NCI-H82 treated with DMSO at 0.1 percent for 48 hours (cell line): ENCODE measurements around the gene INTS3.

Experiments
- DNase-seq: peaks from one replicate; lab custom pipeline; 2025; ENCODE audit not compliant: unreplicated experiment; lab: John Stamatoyannopoulos, UW

The INTS3 gene

GRCh38 chr1:153795934-153796785 is 68.3 kb downstream of the INTS3 start:
- DNase-seq: no peak

GRCh38 chr1:153796786-153797659 is 69.2 kb downstream of the INTS3 start:
- DNase-seq: peak; percentile 53

- DNase-seq: no peak
Measured at GRCh38 chr1:153798468-153798780, 70.6 kb downstream of the INTS3 start.

GRCh38 chr1:153799016-153799415 is 71.2 kb downstream of the INTS3 start:
- DNase-seq: no peak

- DNase-seq: no peak
Measured at GRCh38 chr1:153799566-153800465, 72.0 kb downstream of the INTS3 start.

- DNase-seq: no peak
Measured at GRCh38 chr1:153800516-153800915, 72.7 kb downstream of the INTS3 start.

- DNase-seq: no peak
Measured at GRCh38 chr1:153801028-153801625, 73.3 kb downstream of the INTS3 start.

DNA sequence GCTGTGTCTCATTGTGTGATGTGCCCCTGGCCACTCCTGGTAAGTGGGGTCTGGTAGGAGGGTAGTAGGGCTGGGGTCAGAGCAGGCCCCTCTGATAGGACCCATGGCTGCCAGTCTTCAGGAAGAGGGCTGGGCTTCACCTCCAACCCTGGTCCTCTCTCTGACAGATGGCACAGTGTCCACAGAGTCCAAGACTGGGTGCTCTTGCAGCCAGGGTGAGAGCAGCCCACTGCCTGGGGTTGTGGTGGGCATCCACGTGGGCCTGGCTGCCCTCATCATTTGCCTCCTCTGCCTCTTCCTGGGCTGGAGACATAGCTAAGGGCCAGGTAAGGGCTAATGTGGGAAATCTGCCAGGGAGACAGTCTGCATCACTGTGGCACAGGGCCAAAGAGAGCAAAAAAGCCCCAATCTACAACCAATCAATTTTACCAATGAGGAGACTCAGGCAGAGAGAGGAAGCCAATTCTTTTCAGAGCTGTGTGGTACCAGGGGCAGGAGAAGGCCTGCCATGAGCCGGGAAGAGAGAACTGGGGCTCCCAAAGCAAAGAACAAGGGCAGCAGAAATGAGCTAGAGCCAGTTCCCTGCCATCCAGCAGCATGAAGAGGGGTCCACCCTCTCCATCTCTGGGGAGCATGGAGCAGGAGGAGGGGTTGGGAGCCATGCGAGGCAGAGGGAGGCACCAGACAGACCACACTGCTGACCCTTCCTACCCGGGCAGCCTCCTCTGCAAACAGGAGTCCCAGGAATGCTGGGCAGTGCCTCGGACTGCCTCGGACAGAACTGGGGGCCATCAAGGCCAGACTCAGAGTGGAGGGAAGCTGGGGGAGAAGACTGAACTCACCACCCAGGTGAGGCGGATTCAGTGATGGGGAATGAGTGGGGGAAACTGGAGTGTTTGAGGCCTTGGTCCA is 74.2 kb downstream of the INTS3 start:
- DNase-seq: no peak

GRCh38 chr1:153803470-153804056 is 75.7 kb downstream of the INTS3 start:
- DNase-seq: no peak

- DNase-seq: no peak
Measured at GRCh38 chr1:153804112-153804511, 76.3 kb downstream of the INTS3 start.

DNA sequence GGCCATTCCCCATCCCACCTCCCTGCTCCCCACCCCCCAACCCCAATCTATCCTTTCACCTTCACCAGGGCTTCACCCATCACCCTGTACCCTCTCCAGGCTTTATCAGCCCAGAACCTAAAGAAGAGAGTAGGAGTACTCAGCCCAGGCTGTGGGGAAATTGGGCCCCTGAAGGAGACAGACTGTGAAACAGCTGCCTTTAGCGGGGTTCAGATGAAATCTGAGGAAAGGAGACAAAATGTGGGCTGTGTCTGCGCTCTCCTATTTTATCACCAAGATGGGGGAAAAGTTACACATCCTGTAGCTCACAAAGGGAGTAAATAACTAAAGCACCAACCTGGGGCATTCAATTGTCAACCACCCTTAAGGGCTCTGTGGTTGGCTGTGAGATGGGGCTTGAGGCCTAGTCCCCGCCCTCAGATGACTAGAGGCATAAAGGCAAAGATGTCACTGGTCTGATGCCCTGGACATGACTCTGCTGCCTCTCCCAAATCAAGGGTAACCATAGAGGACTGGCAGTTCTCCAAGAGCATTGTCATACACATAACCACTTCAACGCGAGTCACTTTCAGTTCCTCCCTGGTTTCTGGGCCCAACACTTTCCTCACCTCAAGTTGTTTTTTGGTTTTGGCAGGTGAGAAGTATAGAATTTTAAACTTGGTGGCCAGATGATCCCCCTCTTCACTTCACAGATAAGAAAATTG is 77.3 kb downstream of the INTS3 start:
- no peak for DNase-seq

GRCh38 chr1:153805886-153806719 is 78.3 kb downstream of the INTS3 start:
- no peak for DNase-seq

- DNase-seq: no peak
Measured at GRCh38 chr1:153816283-153816889, 88.5 kb downstream of the INTS3 start.

DNA sequence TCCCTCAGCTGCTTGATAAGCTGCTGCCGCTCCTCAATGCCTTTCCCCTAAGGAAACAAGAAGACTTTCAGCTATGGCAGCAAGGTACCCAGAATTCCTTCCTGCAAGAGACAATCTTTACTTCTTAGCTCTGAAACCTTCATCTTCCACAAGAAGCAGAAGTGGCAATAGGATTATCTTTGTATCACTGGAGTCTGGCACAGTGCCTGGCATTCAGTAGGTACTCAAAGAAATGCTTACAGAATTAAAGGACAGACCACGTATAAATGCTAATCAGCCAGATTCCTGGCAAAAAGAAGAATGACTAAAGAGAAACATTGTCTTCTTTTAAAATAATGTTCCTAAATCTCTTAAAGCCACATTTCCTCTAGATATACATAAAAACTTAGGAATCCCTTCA is 91.0 kb downstream of the INTS3 start:
- no peak for DNase-seq
